Liver (tissue), 2 donors: ENCODE measurements around the gene KIF17.

ENCODE experiments used
- RXRA ChIP-seq, 2 donors: IDR thresholded peaks; 2 replicates each; pipeline ENCODE4 v1.6.1; 2017 to 2018; ENCODE audit warnings: antibody characterized with exemption in 2 of 2, mild to moderate bottlenecking in 1 of 2
- TAF1 ChIP-seq: conservative IDR thresholded peaks from 2 replicates; pipeline ENCODE4 v1.6.1; 2016; ENCODE audit warnings: antibody characterized with exemption, mild to moderate bottlenecking
- donor health status: healthy.

GRCh38 chr1:20682571-20683236 lies 35.1 kb downstream of the KIF17 start:
- TF ChIP-seq TAF1 (no peak), RXRA (IDR thresholded peaks at IDR 0.05) (no peak)
